K562 (cell line): ENCODE measurements around the gene GTSE1. TPM values are rescaled to one million over a fixed set of nuclear protein-coding genes. Genes with fewer than 3 reads are reported as not detected.

ENCODE experiments used
- BDP1 ChIP-seq: IDR thresholded peaks from 3 replicates; pipeline ENCODE4 v1.6.1; 2011; ENCODE audit not compliant: insufficient read length, insufficient read depth
- CHD4 ChIP-seq: fragments of 200-600 bp; sonication (generic); IDR thresholded peaks from 3 replicates; pipeline ENCODE4 v1.6.1; 2012; ENCODE audit warnings: low read depth, mild to moderate bottlenecking, mixed read lengths, low read length, inconsistent platforms; ENCODE audit not compliant: insufficient read depth, insufficient replicate concordance, poor library complexity, severe bottlenecking
- E4F1 ChIP-seq: fragments of 250-450 bp; sonication (Bioruptor Pico); IDR thresholded peaks from 2 replicates; pipeline ENCODE4 v1.5.0; 2021; ENCODE audit warnings: mild to moderate bottlenecking, borderline replicate concordance
- HMGN3 ChIP-seq: IDR thresholded peaks from 2 replicates; pipeline ENCODE4 v1.6.1; 2011; ENCODE audit warnings: borderline replicate concordance, low read depth, mild to moderate bottlenecking, mixed read lengths, low read length; ENCODE audit not compliant: insufficient read length; ENCODE audit errors: extremely low read depth
- MCM3 ChIP-seq: fragments of 450-650 bp; IDR thresholded peaks from 2 replicates; pipeline ENCODE4 v1.6.1; 2016
- NFXL1 ChIP-seq: fragments of 450-650 bp; formaldehyde crosslinking; IDR thresholded peaks from 2 replicates; pipeline ENCODE4 v1.4.0; 2021; ENCODE audit warnings: mild to moderate bottlenecking
- PHB ChIP-seq: fragments of 250-450 bp; sonication (Bioruptor Pico); IDR thresholded peaks from 2 replicates; pipeline ENCODE4 v1.5.0; 2021
- SIN3A ChIP-seq, 2 experiments: fragments of 150-350 bp in 1 of 2; IDR thresholded peaks; 2 replicates each; pipeline ENCODE4 v1.6.1; 2011 to 2016; ENCODE audit warnings: borderline replicate concordance in 2 of 2, low read depth in 2 of 2, low read length in 2 of 2, mild to moderate bottlenecking in 2 of 2, moderate library complexity in 2 of 2; ENCODE audit not compliant: control insufficient read depth in 1 of 2
- SMAD2 ChIP-seq: fragments of 150-350 bp; IDR thresholded peaks from 2 replicates; pipeline ENCODE4 v1.6.1; 2014; ENCODE audit warnings: low read depth, mild to moderate bottlenecking, low read length
- SMARCC2 ChIP-seq: fragments of 450-650 bp; IDR thresholded peaks from 2 replicates; pipeline ENCODE4 v1.6.1; 2017; ENCODE audit warnings: antibody characterized with exemption, moderate library complexity, mild to moderate bottlenecking, low read depth
- SNAPC5 ChIP-seq: fragments of 250-450 bp; sonication (Bioruptor Pico); IDR thresholded peaks from 2 replicates; pipeline ENCODE4 v1.8.0; 2021; ENCODE audit warnings: moderate library complexity, mild to moderate bottlenecking, inconsistent platforms
- TAF9B ChIP-seq: fragments of 450-650 bp; IDR thresholded peaks from 2 replicates; pipeline ENCODE4 v1.6.1; 2018; ENCODE audit warnings: mild to moderate bottlenecking; ENCODE audit not compliant: partially characterized antibody
- ZBTB7A ChIP-seq: IDR thresholded peaks from 2 replicates; pipeline ENCODE4 v1.6.1; 2011; ENCODE audit warnings: low read depth, mild to moderate bottlenecking, low read length, moderate library complexity, borderline replicate concordance; ENCODE audit not compliant: control insufficient read depth
- ZFX ChIP-seq: sonication (generic); formaldehyde crosslinking; IDR thresholded peaks from 2 replicates; pipeline ENCODE4 v1.8.0; 2022; ENCODE audit warnings: mild to moderate bottlenecking, missing genetic modification reagents, moderate library complexity
- ZNF586 ChIP-seq: fragments of 450-650 bp; formaldehyde crosslinking; conservative IDR thresholded peaks from 2 replicates; pipeline ENCODE4 v1.4.0; 2020; ENCODE audit warnings: mild to moderate bottlenecking, moderate library complexity
- ZNF644 ChIP-seq: fragments of 200-800 bp; sonication (Bioruptor generic); IDR thresholded peaks from 2 replicates; pipeline ENCODE4 v1.6.1; 2016; ENCODE audit warnings: low read depth, missing genetic modification characterization, missing compliant biosample characterization
- polyA plus RNA-seq, 8 experiments: library from polyadenylated mRNA; depleted of rRNA in 4 of 8; stranded (reverse) in 5 of 8; unstranded in 3 of 8; fragments of >200 nt; fragmentation: Nextera tagmentation in 2 of 8; fragmentation: Illumina TruSeq in 1 of 8; extraction: Ambion mirVana in 2 of 8; extraction: Trizol in 1 of 8; gene quantifications; 2 replicates each; pipeline versions ENCODE4 v1.2.1 to v1.2.3, GENCODE V29; 2011 to 2014; ENCODE audit warnings: inconsistent platforms in 1 of 8, missing spikeins in 1 of 8
- total RNA-seq, 7 experiments: library from RNA; depleted of rRNA in 6 of 7; stranded (reverse); fragments of >200 nt in 6 of 7; fragmentation: Illumina TruSeq in 2 of 7; extraction: Trizol in 2 of 7; gene quantifications; 2 replicates each; pipeline versions ENCODE4 v1.2.1 to v1.2.3, GENCODE V29; 2011 to 2021; ENCODE audit warnings: low replicate concordance in 1 of 7
- TF ChIP-seq, protein P1 (sequence below): sonication (generic); formaldehyde crosslinking; IDR thresholded peaks from 2 replicates; pipeline ENCODE4 v1.8.1; 2023; ENCODE audit warnings: mild to moderate bottlenecking, missing genetic modification reagents
- TF ChIP-seq, protein P2 (sequence below): sonication (generic); formaldehyde crosslinking; IDR thresholded peaks from 2 replicates; pipeline ENCODE4 v1.8.1; 2023; ENCODE audit warnings: mild to moderate bottlenecking, missing genetic modification reagents

GTSE1 gene
- total and polyA plus RNA-seq, 9 of the 15 experiments (the other 6 are each of a cell fraction or from before 2014, with no cell fraction given) = 2.5 to 22.5 (median 12.9) TPM

DNA sequence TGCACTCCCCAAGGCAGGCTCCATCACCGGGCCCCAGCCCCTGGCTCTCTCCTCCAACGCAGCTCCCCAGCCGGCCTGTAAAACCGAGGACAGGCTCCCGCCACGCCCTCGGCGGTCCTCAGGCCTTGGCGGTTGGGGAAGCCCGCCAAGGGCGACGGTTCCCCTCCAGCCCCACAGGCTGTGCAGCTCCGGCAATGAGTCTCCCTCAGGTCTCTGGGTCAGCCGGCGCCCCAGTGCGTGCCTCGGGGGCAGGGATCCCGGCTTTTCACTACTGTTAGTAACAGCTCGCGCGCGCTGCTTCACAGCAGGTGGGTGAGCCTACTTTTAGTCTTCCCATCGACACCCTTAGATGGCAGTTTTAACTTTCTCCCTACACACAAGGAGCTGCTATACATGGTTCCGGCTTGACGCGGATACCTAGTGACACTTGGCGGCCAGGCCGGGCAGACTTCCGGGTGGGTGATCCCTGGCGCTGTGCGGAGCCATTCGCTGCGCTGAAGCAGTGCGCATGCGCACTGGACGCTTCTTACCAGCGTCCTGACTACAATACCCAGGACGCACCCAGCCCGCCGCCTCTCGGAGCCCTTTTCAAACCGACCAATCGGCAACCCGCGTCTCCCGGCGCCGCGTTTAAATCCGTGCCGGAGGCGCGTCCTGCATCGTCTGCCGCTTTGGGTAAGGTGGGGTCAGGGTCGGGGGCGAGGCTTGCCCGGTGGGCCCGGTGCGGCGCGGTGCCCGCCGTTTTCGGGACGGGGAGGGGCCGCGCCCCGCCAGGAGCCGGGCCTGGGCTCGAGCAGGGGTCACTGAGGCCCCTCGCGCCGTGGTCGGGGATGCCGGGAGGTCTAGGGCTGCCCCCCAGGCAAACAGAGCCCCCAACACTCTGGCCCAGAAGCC, at the start of gene GTSE1 (continued):
- TF ChIP-seq SMARCC2 (no peak), TAF9B (peak; percentile 63), BDP1 (no peak), ZFX (CRISPR knock-in tag) (peak; percentile 79), E4F1 (CRISPR knock-in tag) (no peak), PHB (CRISPR knock-in tag) (no peak), CHD4 (no peak), ZNF586 (no peak), NFXL1 (CRISPR knock-in tag) (no peak), ZNF644 (tag) (no peak), MCM3 (no peak), SIN3A (IDR thresholded peaks at IDR 0.05; ENCODE audit: borderline replicate concordance in 2 of 2, control insufficient read depth in 1 of 2, low read depth in 2 of 2, low read length in 2 of 2) (0 out of 4 replicates have a peak, but pooled peaks of 1 of the 2 experiments have one; percentile 27), SNAPC5 (CRISPR knock-in tag) (no peak), SMAD2 (no peak), HMGN3 (no peak), ZBTB7A (no peak)
- TF ChIP-seq, protein P1, sequence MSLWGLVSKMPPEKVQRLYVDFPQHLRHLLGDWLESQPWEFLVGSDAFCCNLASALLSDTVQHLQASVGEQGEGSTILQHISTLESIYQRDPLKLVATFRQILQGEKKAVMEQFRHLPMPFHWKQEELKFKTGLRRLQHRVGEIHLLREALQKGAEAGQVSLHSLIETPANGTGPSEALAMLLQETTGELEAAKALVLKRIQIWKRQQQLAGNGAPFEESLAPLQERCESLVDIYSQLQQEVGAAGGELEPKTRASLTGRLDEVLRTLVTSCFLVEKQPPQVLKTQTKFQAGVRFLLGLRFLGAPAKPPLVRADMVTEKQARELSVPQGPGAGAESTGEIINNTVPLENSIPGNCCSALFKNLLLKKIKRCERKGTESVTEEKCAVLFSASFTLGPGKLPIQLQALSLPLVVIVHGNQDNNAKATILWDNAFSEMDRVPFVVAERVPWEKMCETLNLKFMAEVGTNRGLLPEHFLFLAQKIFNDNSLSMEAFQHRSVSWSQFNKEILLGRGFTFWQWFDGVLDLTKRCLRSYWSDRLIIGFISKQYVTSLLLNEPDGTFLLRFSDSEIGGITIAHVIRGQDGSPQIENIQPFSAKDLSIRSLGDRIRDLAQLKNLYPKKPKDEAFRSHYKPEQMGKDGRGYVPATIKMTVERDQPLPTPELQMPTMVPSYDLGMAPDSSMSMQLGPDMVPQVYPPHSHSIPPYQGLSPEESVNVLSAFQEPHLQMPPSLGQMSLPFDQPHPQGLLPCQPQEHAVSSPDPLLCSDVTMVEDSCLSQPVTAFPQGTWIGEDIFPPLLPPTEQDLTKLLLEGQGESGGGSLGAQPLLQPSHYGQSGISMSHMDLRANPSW (CRISPR knock-in tag) = no peak
- TF ChIP-seq, protein P2, sequence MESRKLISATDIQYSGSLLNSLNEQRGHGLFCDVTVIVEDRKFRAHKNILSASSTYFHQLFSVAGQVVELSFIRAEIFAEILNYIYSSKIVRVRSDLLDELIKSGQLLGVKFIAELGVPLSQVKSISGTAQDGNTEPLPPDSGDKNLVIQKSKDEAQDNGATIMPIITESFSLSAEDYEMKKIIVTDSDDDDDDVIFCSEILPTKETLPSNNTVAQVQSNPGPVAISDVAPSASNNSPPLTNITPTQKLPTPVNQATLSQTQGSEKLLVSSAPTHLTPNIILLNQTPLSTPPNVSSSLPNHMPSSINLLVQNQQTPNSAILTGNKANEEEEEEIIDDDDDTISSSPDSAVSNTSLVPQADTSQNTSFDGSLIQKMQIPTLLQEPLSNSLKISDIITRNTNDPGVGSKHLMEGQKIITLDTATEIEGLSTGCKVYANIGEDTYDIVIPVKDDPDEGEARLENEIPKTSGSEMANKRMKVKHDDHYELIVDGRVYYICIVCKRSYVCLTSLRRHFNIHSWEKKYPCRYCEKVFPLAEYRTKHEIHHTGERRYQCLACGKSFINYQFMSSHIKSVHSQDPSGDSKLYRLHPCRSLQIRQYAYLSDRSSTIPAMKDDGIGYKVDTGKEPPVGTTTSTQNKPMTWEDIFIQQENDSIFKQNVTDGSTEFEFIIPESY (CRISPR knock-in tag) = peak; percentile 30; the same call in 1 of the 2 replicates
